ENCODE results near the gene C17orf67. TPM values are rescaled to one million over a fixed set of nuclear protein-coding genes. Genes with fewer than 3 reads are reported as not detected.
"Not testable (repeated sequence)": the region's sequence is repeated elsewhere in the genome, so short reads cannot be mapped to it uniquely, and the experiment has no call there.

C17orf67 gene
- total RNA-seq, 1 donor: 0.86 TPM

DNA sequence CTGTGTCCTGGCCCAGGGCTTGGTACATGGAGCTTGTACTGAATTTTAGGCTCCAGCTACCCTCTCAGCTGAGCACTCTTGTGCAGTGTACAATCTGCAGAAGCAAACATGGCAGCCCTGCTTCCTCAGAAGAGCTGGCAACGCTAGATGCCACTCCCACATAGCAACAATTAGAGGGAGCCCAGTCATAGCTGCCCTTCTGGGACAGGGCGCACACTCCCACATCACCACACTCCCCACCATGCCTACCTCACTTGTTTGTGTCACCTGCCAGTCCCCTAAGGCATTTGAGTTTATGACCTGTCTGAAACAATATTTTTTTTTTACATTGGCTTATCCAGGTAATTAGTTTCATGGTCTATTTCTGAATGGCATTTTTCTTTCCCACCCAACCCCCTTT, 72.3 kb downstream of the C17orf67 start:
- TF ChIP-seq, protein P1, sequence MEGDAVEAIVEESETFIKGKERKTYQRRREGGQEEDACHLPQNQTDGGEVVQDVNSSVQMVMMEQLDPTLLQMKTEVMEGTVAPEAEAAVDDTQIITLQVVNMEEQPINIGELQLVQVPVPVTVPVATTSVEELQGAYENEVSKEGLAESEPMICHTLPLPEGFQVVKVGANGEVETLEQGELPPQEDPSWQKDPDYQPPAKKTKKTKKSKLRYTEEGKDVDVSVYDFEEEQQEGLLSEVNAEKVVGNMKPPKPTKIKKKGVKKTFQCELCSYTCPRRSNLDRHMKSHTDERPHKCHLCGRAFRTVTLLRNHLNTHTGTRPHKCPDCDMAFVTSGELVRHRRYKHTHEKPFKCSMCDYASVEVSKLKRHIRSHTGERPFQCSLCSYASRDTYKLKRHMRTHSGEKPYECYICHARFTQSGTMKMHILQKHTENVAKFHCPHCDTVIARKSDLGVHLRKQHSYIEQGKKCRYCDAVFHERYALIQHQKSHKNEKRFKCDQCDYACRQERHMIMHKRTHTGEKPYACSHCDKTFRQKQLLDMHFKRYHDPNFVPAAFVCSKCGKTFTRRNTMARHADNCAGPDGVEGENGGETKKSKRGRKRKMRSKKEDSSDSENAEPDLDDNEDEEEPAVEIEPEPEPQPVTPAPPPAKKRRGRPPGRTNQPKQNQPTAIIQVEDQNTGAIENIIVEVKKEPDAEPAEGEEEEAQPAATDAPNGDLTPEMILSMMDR (IDR thresholded peaks at IDR 0.05; ENCODE audit: insufficient read depth, low read depth, low read length): no peak
- no peak for DNase-seq (ENCODE audit: low read depth)
- no peak overlapping the region for H3K4me3 ChIP-seq (ENCODE audit: low read depth, low read length)

DNA sequence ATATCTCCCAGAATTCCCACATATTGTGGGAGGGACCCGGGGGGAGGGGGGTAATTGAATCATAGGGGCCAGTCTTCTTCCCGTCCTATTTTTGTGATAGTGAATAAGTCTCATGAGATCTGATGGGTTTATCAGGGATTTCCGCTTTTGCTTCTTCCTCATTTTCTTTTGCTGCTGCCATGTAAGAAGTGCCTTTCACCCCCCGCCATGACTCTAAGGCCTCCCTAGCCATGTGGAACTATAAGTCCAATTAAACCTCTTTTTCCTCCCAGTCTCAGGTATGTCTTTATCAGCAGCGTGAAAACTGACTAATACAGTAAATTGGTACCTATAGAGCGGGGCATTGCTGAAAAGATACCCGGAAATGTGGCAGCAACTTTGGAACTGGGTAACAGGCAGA, 76.1 kb downstream of the C17orf67 start:
- not testable (repeated sequence) for H3K4me3 ChIP-seq (ENCODE audit: low read depth, low read length); DNase-seq (ENCODE audit: low read depth)

DNA sequence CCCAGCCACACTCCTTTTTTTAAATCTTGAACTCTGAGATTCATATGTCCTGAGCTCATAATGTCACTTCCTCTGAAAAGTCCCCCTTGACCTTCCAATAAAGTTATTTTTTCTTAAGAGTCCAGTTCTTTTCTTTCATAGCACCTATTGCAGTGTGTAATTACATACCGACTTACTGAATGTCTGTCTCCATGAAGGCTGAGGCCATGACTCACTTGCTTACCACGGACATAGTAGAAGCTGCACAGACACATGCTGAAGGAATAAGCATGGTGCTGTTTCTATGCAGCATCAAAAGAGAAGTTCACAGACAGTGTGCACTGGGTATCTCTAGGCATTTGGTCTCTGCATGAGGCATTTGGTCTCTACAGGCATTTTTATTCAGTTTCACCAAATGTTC, 77.2 kb downstream of the C17orf67 start:
- no peak overlapping the region for H3K4me3 ChIP-seq (ENCODE audit: low read depth, low read length)
- TF ChIP-seq, protein P1 (IDR thresholded peaks at IDR 0.05; ENCODE audit: insufficient read depth, low read depth, low read length): no peak
- DNase-seq (ENCODE audit: low read depth): peak; percentile 84

DNA sequence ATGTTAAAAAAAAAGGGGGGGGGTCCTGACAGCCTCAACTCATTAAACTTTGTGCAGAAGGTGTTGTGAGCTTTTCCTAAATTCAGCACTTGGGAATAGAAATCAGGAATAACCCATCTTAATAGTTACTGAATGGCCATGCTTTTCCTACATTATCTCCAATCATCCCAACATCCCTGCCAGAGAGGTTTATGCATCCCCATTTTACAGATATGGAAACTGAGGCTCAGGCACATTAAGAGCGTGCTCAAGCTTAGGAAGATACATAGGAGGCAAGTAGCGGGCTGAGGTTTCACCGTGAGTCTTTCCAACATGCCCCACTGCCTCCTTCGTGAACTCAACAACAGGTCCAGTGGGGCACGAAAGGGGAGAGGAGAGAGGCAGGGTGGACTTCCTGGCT, 78.4 kb downstream of the C17orf67 start:
- no peak for DNase-seq (ENCODE audit: low read depth)

DNA sequence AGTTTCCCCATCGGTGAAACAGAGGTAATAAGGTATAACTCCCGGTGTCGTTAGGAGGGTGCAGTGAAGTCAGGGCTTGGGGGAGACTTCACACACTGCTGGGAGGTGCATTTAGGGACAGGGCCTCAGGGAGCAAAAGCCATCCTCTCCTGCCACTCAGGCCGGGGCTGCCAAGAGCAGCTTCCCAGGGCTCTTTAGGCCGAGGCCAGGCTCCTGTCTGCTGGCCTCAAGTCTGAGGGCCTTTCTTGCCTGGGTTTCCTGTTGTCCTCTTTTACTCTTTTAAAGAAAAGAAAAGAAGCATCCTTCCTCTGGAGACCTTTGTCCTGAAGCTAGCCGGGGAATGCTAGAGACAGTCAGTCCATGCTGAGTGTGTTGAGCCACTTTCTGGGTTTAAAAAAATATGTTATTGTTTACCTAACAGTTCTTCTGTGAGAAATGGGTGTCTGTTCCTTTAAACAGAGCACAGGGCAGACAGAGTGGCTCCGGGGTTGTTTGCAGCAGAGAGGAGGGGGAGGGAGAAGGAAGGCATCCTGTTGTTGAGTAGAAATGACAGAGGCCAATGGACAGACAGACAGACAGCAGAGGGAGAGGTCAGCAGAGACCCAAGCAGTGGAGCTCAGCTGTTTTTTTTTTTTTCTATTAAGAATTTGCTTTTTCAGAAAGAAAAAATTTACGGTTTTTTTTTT, 79.1 kb downstream of the C17orf67 start:
- TF ChIP-seq, protein P1 (IDR thresholded peaks at IDR 0.05; ENCODE audit: insufficient read depth, low read depth, low read length): no peak
- no peak overlapping the region for H3K4me3 ChIP-seq (ENCODE audit: low read depth, low read length)
- peak; percentile 66 for DNase-seq (ENCODE audit: low read depth)

More for the DNA sequence above, 78.4 kb downstream of the C17orf67 start:
- TF ChIP-seq, protein P1 (IDR thresholded peaks at IDR 0.05; ENCODE audit: insufficient read depth, low read depth, low read length): no peak
- H3K4me3 ChIP-seq (ENCODE audit: low read depth, low read length): no peak overlapping the region

DNA sequence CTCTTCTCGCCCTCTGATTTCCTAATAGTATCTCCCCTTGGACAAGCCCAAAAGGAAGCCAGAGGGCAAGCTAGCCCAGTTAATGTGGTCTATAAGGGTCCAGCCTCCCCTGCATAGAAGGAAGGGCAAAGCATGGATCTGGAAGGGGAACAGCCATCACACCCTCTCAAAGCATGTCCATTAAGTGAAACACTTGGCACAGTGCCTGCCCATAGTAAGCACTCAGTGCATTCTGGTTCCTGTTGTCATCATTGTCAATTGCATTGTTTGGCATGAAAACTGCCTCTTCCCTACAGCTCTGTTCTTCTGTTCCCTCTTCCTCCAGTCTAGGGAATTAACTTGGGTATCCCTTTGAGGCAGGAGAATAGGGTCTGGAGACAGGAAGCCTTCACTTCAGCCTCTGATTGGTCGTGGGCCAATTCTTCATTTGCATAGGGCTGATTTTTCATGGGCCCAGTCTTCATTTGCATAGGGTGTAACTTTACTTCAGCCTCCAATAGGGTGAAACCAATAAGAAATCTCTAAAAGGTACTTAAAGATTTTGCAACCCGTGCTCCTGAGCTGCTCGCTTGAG, 81.4 kb downstream of the C17orf67 start:
- H3K4me3 ChIP-seq (ENCODE audit: low read depth, low read length): no peak overlapping the region
- no peak for DNase-seq (ENCODE audit: low read depth)
- TF ChIP-seq, protein P1 (IDR thresholded peaks at IDR 0.05; ENCODE audit: insufficient read depth, low read depth, low read length): no peak

DNA sequence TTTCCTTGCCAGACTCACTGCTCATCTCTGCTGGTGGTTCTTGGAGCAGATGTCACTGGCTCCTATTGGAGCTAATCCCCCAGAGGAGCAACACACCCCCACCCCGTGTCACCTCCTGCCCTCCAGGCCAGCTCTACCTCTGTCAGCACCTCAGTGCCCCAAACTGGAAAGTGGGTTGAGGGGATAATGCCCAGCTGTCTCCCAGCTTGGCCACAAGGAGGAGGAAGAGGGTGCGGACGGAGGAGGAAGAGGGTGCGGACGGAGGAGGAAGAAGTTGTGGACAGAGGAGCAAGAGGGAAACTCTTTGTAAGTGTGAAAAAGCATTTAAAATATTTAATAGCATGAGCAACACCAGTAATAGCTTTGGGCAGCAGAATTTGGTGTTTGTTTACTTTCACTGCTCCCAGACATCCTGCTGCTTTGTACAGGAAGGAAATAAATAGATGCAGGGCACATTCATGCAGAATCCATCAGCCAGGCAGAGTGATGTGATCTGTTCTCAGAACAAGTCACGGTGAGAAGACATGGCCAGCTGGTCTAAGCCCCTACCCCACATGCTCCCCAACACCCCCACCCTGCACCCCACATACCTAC, 82.5 kb downstream of the C17orf67 start:
- DNase-seq (ENCODE audit: low read depth): no peak
- H3K4me3 ChIP-seq (ENCODE audit: low read depth, low read length): no peak overlapping the region
- TF ChIP-seq, protein P1 (IDR thresholded peaks at IDR 0.05; ENCODE audit: insufficient read depth, low read depth, low read length): peak; percentile 13

All from fibroblast of villous mesenchyme (primary cell).